Activated CD4-positive, CD25-positive, alpha-beta regulatory T cell treated with anti-CD3 and anti-CD28 coated beads, Interleukin-2, amount 50 U/mL, for 16 hours (primary cell): Measurements from ENCODE around the gene MMP7.

ENCODE experiments used
- DNase-seq: peaks from one replicate; pipeline ENCODE4 v3.0.0-alpha.2; 2020; ENCODE audit warnings: low read depth, low spot score

The MMP7 gene

GRCh38 chr11:102530558-102530957, at the start of gene MMP7:
Gene MMP7, minus strand, starts transcription at chr11:102530747. Its CDS starts 47 bp downstream, at chr11:102530700.
- DNase-seq, result no peak

- no peak for DNase-seq
These were observed 47.2 kb upstream of the MMP7 start for GRCh38 chr11:102577723-102578122.

GRCh38 chr11:102577182-102577581, 46.6 kb upstream of the MMP7 start:
- DNase-seq, result no peak

GRCh38 chr11:102576350-102576749, 45.8 kb upstream of the MMP7 start:
- no peak for DNase-seq

- no peak for DNase-seq
These were observed 44.5 kb upstream of the MMP7 start for GRCh38 chr11:102575012-102575411.

GRCh38 chr11:102573851-102574250, 43.3 kb upstream of the MMP7 start:
- no peak for DNase-seq

- no peak for DNase-seq
These were observed 42.1 kb upstream of the MMP7 start for GRCh38 chr11:102572554-102573220.

- no peak for DNase-seq
These were observed 38.3 kb upstream of the MMP7 start for GRCh38 chr11:102568851-102569250.

- DNase-seq, result no peak
These were observed 35.6 kb upstream of the MMP7 start for GRCh38 chr11:102566112-102566511.

GRCh38 chr11:102564110-102564509, 33.6 kb upstream of the MMP7 start:
- DNase-seq, result no peak

- no peak for DNase-seq
These were observed 31.1 kb upstream of the MMP7 start for GRCh38 chr11:102561636-102562035.

- no peak for DNase-seq
These were observed 30.0 kb upstream of the MMP7 start for GRCh38 chr11:102560555-102561011.

GRCh38 chr11:102559839-102560238, 29.3 kb upstream of the MMP7 start:
- no peak for DNase-seq

GRCh38 chr11:102555091-102555490, 24.5 kb upstream of the MMP7 start:
- no peak for DNase-seq

- DNase-seq, result no peak
These were observed 23.3 kb upstream of the MMP7 start for GRCh38 chr11:102553835-102554282.

GRCh38 chr11:102552447-102553194, 22.1 kb upstream of the MMP7 start:
- no peak for DNase-seq

GRCh38 chr11:102552020-102552419, 21.5 kb upstream of the MMP7 start:
- DNase-seq, result no peak

- no peak for DNase-seq
These were observed 20.7 kb upstream of the MMP7 start for GRCh38 chr11:102551169-102551781.

GRCh38 chr11:102546923-102547471, 16.4 kb upstream of the MMP7 start:
- no peak for DNase-seq

- no peak for DNase-seq
These were observed 15.9 kb upstream of the MMP7 start for GRCh38 chr11:102546427-102546826.

- no peak for DNase-seq
These were observed 15.2 kb upstream of the MMP7 start for GRCh38 chr11:102545701-102546100.

- no peak for DNase-seq
These were observed 14.0 kb upstream of the MMP7 start for GRCh38 chr11:102544594-102544993.
